CD4-positive, alpha-beta T cell (primary cell): ENCODE measurements around the gene HSPB2. TPM values are rescaled to one million over a fixed set of nuclear protein-coding genes. Genes with fewer than 3 reads are reported as not detected.

Source experiments
- ATAC-seq: fragments of 200-7000 bp; cut with Tn5 transposase; one replicate; pipeline ENCODE4 v1.10.0; 2022; ENCODE audit warnings: mild to moderate bottlenecking; ENCODE audit not compliant: poor library complexity
- CTCF ChIA-PET: fragments of 350-600 bp; sonication (Branson Sonifier 250); formaldehyde crosslinking; loops from one replicate; lab custom pipeline; 2021; ENCODE audit warnings: antibody characterized with exemption, inconsistent platforms; lab: Charles Lee
- POLR2A ChIA-PET: fragments of 350-600 bp; sonication (Branson Sonifier 250); formaldehyde crosslinking; loops from one replicate; lab custom pipeline; 2021; ENCODE audit warnings: antibody characterized with exemption, inconsistent platforms; lab: Charles Lee
- DNase-seq, 14 experiments: peaks; one replicate each; pipeline ENCODE4 v3.0.0-alpha.2; 2013 to 2020; ENCODE audit warnings: mixed read lengths in 2 of 14
- H3K27ac ChIP-seq, 2 donors: one replicate each; pipeline versions ENCODE4 v1.5.1 to v1.7.0; 2013; ENCODE audit warnings: low read length in 2 of 2, low read depth in 1 of 2, mild to moderate bottlenecking in 1 of 2
- H3K27me3 ChIP-seq, 2 experiments: 1 replicate in 1 of 2; 2 replicates in 1 of 2; pipeline versions ENCODE4 v1.6.1 to v1.7.0; 2013; ENCODE audit warnings: low read length in 2 of 2, control low read depth in 1 of 2, mild to moderate bottlenecking in 1 of 2, moderate library complexity in 1 of 2; ENCODE audit not compliant: insufficient read depth in 2 of 2, control insufficient read depth in 1 of 2
- H3K36me3 ChIP-seq: one replicate; pipeline ENCODE4 v1.6.1; 2013; ENCODE audit warnings: low read length, control low read depth; ENCODE audit not compliant: insufficient read depth
- H3K4me1 ChIP-seq: one replicate; pipeline ENCODE4 v1.6.1; 2013; ENCODE audit warnings: low read length, control low read depth; ENCODE audit not compliant: insufficient read depth
- H3K4me3 ChIP-seq: one replicate; pipeline ENCODE4 v1.5.1; 2013; ENCODE audit warnings: mild to moderate bottlenecking, low read length, moderate library complexity
- H3K9me3 ChIP-seq, 2 experiments: 1 replicate in 1 of 2; 2 replicates in 1 of 2; pipeline versions ENCODE4 v1.6.1 to v1.7.0; 2013; ENCODE audit warnings: low read length in 2 of 2, mild to moderate bottlenecking in 2 of 2, control low read depth in 1 of 2, moderate library complexity in 1 of 2; ENCODE audit not compliant: control insufficient read depth in 1 of 2, insufficient read depth in 1 of 2
- H3K27ac Mint-ChIP-seq: one replicate; pipeline ENCODE4 v1.8.0; 2020; ENCODE audit warnings: mixed read lengths
- H3K27me3 Mint-ChIP-seq: one replicate; pipeline ENCODE4 v1.8.0; 2021; ENCODE audit warnings: mixed read lengths
- H3K36me3 Mint-ChIP-seq: one replicate; pipeline ENCODE4 v1.8.0; 2021; ENCODE audit warnings: low read depth, mixed read lengths
- H3K4me1 Mint-ChIP-seq: one replicate; pipeline ENCODE4 v1.8.0; 2021; ENCODE audit warnings: low read depth, mixed read lengths
- H3K4me3 Mint-ChIP-seq: one replicate; pipeline ENCODE4 v1.8.0; 2020; ENCODE audit warnings: mild to moderate bottlenecking, mixed read lengths
- H3K9me3 Mint-ChIP-seq: one replicate; pipeline ENCODE4 v1.8.0; 2020; ENCODE audit warnings: mixed read lengths
- CTCF ChIP-seq: fragments of 200-600 bp; IDR thresholded peaks from one replicate; pipeline ENCODE4 v1.8.0; 2022; ENCODE audit warnings: antibody characterized with exemption, mild to moderate bottlenecking
- intact Hi-C, 2 experiments: fragments of 100-400 bp; cut with DNase I in 1 of 2; cut with micrococcal nuclease in 1 of 2; formaldehyde crosslinking; loops; one replicate each; pipeline versions ENCODE4 v1.15.1 to v1.9.0; 2023 to 2025; cut with DNase I, micrococcal nuclease
- total RNA-seq, 174 experiments: library from RNA in 2 of 174; stranded (reverse) in 2 of 174; gene quantifications; one replicate each; pipeline ENCODE4 v1.2.3 and lab custom pipeline; 2021 to 2026

The HSPB2 gene
- total RNA-seq, 2 experiments from 2014 or later: not detected

DNA sequence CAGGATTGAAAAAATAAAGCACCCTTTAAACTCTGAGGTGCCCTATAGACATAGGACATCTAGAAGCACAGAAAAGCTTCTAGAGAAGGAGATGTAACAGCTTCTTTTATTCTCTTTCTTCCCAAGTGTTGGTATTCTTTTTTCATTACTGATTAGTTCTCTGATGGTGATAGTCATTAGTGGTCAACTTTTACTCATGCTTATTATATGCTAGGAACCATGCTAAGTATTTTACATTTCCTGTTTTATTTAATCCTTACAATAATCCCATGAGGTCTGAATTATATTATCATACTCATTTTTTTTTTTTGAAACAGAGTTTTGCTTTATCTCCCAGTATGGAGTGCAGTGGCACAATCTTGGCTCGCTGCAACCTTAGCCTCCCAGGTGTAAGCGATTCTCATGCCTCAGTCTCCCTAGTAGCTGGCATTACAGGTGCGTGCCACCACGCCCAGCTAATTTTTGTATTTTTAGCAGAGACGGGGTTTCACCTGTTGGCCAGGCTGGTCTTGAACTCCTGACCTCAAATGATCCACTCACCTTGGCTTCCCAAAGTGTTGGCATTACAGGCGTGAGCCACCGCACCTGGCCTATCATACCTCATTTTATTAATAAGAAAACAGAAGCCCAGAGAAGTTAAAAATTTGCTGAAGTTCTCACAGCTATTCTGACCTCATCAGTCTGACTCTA is 9.2 kb downstream of the HSPB2 start:
- peaks cover 15% of the 10 kb centered on the region for H3K27me3 Mint-ChIP-seq
- DNase-seq (no peak), ATAC-seq (no peak)
- ChIA-PET CTCF (interaction anchor here (1.2 kb wide), 1 partner anchor 16 kb away, joined by 3 read pairs; no protein-coding TSS in a partner anchor), POLR2A (no interaction called here)
- no peak overlapping the region for H3K4me3 Mint-ChIP-seq
- peaks cover 11% of the 10 kb centered on the region for H3K4me1 Mint-ChIP-seq
- no peak overlapping the region for H3K27ac Mint-ChIP-seq
- Histone ChIP-seq H3K27ac (no peak overlapping the region), H3K9me3 (no peaks in the 10 kb centered on the region), H3K4me3 (no peak overlapping the region), H3K27me3 (no peaks in the 10 kb centered on the region), H3K4me1 (peaks cover 7% of the 10 kb centered on the region), H3K36me3 (no peaks in the 10 kb centered on the region)
- intact Hi-C loops: no loop called here
- H3K36me3 Mint-ChIP-seq: no peaks in the 10 kb centered on the region
- no peak for TF ChIP-seq CTCF
- H3K9me3 Mint-ChIP-seq: no peaks in the 10 kb centered on the region

- ATAC-seq: no peak
- Histone ChIP-seq H3K9me3 (no peaks in the 10 kb centered on the region), H3K4me1 (peaks cover 15% of the 10 kb centered on the region), H3K4me3 (no peak overlapping the region), H3K36me3 (no peaks in the 10 kb centered on the region), H3K27me3 (no peaks in the 10 kb centered on the region), H3K27ac (no peak overlapping the region)
- CTCF ChIA-PET: no interaction called here
- POLR2A ChIA-PET: no interaction called here
- Mint-ChIP-seq H3K27ac (no peak overlapping the region), H3K27me3 (peaks cover 10% of the 10 kb centered on the region), H3K36me3 (no peaks in the 10 kb centered on the region), H3K4me1 (peaks cover 20% of the 10 kb centered on the region), H3K4me3 (no peak overlapping the region), H3K9me3 (no peaks in the 10 kb centered on the region)
- TF ChIP-seq CTCF: no peak
- DNase-seq: no peak
- intact Hi-C loops: no loop called here
Measured at GRCh38 chr11:111922803-111923202, 10.3 kb downstream of the HSPB2 start.

- ChIA-PET POLR2A (no interaction called here), CTCF (no interaction called here)
- Mint-ChIP-seq H3K4me3 (no peak overlapping the region), H3K27ac (no peak overlapping the region), H3K36me3 (no peaks in the 10 kb centered on the region), H3K9me3 (no peaks in the 10 kb centered on the region), H3K27me3 (peaks cover 5% of the 10 kb centered on the region), H3K4me1 (peaks cover 20% of the 10 kb centered on the region)
- DNase-seq (no peak), ATAC-seq (no peak)
- Histone ChIP-seq H3K4me1 (peaks cover 17% of the 10 kb centered on the region), H3K36me3 (no peaks in the 10 kb centered on the region), H3K4me3 (no peak overlapping the region), H3K9me3 (no peaks in the 10 kb centered on the region), H3K27ac (no peak overlapping the region), H3K27me3 (no peaks in the 10 kb centered on the region)
- no peak for TF ChIP-seq CTCF
- intact Hi-C loops: no loop called here
Measured at GRCh38 chr11:111923351-111923788, 10.8 kb downstream of the HSPB2 start.
